Measurements from ENCODE around the gene ASIC5.
"Not testable (repeated sequence)": the region's sequence is repeated elsewhere in the genome, so short reads cannot be mapped to it uniquely, and the experiment has no call there.

Gene ASIC5

DNA sequence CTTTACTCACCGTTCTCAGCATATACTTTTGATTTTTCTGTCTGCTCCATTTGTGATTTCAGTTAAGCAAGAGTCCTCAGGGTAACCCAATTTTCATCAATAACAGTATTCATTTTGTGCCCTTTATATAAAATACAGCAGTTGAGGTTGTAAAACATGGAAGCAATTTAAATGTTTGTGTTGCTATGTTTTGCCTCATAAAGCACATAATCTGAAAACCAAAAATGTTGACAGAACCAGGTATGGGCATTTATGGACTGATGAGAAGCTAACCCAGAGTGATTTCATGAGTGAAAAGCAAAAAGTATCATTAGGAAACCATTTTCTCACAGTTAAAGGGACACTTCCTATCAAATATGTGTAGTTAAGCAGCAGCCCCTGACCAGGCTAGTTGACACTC, at the start of gene ASIC5:
ASIC5 (minus strand) TSS at position 101 of the 400 bp plus-strand sequence; CDS start at position 50, 51 bp downstream.
- no peak for DNase-seq

- DNase-seq = no peak
Observed at GRCh38 chr4:155914782-155915181, 48.7 kb upstream of the ASIC5 start.

- no peak for DNase-seq
Observed at GRCh38 chr4:155911905-155912304, 45.8 kb upstream of the ASIC5 start.

DNA sequence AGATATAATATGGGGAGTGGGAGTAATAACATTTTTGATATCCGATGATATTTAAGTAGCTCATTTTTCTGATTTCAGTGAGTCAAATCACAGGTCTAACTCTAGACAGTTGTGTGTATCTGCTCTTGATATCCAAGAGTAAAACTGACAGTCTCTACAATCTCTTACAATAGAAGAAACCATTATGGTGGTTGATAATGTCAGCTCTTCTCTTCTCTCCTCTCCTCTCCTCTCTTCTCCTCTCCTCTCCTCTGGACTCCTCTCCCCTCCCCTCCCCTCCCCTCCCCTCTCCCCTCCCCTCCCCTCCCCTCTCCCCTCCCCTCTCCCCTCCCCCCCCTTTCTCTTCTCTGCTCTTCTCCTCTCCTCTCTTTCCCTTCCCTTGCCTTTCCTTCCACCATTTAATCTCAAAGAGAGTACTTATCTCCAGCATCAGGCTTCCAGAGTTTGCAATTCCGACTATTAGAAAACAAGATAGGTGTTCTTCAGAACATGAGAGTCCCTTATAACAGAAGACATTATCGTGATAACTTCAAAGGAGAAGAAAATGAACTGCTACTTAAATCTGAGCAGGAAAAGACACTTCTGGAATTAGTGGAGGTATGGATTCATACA, 43.6 kb upstream of the ASIC5 start:
- DNase-seq = no peak

DNA sequence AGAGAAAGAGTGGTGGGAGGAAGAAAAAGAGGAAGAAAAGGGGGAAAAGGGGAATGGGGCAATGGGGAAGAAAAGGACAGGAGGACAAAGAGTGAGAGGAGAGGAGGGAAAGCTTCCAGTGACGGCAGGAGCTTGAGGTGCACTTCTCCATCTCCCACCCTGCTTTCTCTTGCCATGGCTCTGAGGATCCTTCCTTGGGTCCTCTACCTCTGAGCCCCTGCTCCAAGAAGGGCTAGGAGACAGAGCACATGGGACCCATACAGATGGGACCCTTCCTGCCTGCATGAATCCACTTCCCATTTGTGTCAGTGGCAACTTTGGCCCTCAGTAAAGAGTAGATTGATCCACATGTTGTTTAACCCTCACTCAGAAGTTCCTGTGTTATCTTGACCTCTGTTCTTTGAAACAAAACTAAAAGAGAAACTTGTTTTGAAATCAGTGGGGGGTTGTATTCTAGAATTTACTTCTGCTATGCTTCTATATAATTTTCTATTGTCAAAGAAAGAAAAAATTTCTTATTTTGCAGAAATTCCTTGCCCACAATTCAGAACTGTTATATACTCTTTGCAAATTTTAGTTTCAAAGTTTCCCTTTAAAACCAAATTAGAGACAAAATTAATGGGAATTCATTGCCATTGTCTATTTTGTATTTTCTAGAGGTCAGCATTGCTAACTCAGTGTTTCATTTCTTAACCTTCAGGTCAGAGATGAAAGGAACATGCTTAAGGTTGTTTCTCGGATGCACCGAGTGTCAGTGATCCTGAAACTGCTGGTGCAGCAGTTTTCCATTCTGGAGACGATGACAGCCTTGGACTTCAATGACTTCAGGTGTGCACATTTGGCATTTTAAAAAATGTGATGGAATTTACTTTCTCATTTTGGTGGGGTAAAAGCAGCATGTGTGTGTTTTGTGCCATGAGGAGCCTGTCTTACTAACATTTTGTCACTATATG, 42.4 kb upstream of the ASIC5 start:
- no peak for DNase-seq

- no peak for DNase-seq
Observed at GRCh38 chr4:155907556-155907955, 41.5 kb upstream of the ASIC5 start.

DNA sequence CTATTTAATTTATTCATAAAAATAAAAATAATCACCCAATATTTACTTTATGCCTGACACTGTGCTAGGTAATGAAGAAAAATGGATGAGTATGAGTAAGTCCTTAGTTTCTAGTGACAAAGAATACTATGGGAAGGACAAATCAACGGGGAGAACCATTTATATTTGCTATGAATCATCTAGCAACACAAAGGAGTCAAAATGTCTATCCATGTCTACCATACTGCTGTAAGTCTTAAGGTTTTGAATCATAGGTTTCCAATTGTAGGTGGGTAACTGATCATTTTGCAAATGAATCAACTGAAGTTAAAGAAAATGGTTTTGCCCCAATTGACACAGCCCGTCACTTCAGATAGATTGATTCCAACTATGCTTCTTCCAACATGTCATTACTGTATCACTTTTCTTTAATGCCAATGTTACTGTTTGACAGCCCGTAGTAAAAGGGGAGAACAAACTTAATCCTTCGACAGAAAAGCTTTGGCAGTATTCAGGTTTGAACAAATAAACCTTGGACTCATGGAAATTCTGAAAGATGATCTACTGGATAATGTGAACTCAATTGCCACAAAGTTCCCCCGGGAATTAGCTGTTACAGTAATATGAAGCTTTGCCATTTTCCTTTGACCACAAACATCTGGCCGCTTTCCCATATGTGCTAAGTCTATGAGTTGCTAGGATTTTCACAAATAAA, 40.6 kb upstream of the ASIC5 start:
- no peak for DNase-seq

DNA sequence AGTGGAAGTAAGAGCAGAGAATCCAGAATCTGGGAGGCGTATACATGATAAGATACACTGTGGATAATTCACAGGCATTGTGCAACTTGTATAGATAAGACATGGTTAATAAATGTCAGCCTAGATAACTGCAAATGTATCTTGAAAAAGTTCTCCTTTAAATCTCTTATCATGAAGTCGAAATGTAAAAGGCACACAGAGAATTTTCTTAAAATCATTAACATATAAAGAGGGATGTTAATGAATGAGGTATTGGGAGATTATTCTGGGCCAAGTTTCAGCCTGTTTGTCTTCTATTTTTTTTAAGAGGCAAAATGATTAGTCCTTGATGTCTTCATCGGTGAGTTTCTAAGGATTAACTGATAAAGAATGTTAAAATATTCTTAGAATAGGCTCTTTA, 38.3 kb upstream of the ASIC5 start:
- DNase-seq = no peak

DNA sequence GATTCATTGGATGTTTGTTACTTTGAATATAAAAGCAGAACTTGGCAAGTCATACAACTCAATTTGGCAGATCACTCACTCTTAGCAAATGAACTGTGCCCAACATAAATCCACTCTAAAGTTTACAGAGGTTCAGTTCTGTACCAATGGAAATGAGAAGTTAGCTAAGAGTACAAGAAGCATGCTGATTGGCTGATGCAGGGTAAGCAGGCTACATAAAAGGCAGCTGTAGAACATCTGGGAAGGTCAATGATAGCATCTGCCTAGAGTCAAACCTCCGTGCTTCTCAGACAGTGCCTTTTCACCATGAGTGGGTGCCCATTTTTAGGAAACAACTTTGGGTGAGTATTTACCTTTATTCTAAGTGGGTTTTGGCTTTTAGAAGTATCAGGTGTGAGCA, 37.4 kb upstream of the ASIC5 start, which contains the start of gene TDO2:
TDO2 (plus strand) TSS at position 244 of the 400 bp plus-strand sequence; CDS start at position 307, 63 bp downstream.
- no peak for DNase-seq

DNA sequence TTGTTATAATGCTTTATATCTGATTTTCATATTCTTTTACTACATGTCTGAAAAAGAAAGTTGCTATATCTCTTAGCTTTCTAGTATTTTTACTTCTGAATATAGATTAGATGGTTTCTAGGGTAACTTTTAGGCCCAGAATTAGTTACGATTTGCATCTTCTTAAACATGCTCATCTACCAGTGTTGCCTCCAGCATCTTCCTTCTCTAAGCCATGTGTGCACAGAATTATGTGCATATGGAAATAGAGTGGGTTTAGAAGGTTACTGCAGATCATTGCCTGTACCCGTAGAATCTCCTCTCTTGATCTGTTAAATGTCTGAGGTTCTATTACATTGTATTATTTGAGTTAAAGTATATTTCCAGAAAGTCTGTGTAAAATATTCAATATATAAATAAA, 34.9 kb upstream of the ASIC5 start:
- DNase-seq = no peak

GRCh38 chr4:155900381-155900780, 34.3 kb upstream of the ASIC5 start:
- DNase-seq = no peak

DNA sequence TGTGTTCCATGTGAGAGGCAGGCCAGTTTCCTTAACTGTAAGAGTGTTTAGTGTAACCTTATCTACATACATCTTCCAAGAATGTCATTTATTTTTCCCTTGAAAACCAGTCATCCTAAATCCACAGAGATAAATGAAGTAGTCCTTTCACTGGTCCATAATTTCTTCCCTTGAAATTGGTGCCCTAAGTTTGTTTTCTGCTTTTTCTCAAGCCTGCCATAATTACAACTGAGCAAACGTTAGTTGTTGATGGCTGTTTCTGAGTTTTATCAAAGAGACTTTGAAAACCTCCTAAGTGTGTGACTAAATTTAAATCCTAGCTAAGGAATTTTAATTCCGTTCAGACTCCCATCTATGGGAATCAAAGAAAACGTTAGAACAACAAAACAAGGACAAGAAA, 33.8 kb upstream of the ASIC5 start:
- no peak for DNase-seq

DNA sequence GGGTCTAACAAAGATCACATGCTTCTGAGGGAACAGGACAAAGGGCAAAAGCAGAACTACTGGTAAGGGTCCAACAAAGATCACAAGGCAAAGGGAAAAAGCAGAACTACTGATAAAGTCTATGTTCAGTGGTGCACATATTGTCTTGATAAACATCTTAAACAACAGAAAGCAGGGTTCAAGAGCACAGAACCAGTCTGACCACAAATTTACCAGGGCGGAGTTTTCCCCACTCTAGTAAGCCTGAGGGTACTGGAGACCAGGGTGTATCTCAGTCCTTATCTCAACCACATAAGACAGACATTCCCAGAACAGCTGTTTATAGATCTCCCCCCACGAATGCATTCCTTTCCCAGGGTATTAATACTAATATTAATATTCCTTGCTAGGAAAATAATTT, 32.3 kb upstream of the ASIC5 start:
- not testable (repeated sequence) for DNase-seq

DNA sequence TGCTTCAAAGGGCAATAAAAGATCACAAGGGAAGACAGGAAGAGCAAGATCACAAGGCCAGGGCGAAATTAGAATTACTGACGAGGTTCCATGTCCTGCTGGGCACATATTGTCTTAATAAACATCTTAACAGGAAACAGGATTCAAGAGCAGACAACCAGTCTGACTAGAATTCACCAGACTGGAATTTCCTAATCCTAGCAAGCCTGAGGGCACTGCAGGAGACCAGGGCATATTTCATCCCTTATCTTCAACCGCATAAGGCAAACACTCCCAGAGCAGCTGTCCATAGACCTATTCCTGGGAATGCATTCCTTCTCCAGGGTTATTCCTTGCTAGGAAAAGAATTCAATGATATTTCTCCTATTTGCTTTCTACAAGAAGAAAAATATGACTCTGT, 25.0 kb upstream of the ASIC5 start:
- no peak for DNase-seq

GRCh38 chr4:155889946-155890345, 23.9 kb upstream of the ASIC5 start:
- DNase-seq = no peak

DNA sequence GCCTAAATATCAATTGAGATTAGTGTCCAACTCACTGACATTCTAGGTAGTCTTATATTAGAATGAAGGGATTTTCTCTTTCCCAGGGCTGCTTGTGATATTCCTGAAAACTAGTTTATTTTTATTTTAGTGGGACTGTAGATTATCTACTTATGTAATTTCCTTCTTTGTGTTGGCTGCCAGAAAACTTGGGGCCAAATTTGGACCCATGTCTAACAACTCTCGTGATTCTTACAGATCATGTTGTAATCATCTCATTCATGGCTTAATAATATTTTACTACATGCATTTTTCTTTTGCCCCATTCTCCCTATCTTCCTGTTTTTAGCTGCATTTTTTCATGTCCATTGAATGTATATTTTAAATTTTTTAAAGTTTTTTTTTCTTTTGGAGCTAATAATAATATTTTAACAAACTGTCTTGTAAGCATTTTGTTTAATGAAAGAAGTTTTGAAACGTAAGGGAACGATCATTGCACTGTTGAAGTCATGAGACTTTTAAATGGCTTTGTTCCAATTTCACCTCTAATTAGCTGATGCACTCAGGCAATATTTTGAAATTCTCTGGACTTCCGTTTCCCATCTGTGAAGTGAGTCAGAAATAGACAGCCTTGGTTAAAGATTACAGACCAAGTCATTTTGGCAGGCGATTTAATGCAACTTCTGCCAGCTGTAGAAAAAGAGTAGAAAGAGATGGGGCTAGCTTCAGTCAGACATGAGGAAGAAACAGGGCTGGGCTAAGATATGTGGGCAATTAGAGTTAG, 23.1 kb upstream of the ASIC5 start:
- no peak for DNase-seq

DNA sequence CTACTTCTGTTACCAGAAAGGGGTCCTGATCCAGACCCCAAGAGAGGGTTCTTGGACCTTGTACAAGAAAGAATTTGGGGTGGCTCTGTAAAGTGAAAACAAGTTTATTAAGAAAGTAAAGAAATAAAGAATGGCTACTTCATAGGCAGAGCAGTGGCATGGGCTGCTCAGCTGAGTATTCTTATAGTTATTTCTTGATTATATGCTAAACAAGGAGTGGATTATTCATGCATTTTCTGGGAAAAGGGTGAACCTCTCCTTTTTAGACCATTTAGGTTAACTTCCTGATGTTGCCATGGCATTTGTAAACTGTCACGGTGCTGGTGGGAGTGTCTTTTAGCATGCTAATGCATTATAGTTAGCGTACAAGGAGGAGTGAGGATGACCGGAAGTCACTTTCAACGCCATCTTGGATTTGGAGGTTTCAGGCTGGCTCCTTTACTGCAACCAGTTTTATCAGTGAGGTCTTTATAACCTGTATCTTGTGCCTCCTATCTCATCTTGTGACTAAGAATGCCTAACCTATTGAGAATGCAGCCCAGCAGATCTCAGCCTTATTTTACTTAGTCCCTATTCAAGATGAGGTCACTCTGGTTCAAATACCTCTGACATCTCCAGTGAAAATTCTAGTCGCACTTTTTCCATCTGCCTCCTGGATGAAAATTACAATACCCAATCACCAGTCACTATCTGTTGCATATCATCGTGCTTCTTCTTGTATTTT, 21.9 kb upstream of the ASIC5 start:
- no peak for DNase-seq

DNA sequence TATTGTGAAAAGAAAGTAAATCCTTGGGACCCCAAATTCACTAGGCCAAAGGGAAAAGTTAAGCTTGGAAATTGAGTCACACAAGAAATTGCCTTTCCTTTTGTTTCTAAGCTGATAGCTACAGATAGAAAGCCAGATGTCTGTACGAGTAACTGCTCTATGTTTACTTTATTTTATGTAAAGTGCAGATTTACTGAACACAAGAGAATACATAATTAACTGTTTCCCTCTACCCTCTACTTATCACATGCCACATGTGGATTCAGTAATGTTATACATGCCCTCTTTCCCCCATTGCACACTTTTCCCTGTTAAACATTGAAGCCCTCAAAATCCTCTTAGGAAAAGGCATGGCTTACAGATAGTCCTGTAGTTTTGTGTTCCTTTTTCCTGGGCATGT, 21.0 kb upstream of the ASIC5 start:
- DNase-seq = no peak

DNA sequence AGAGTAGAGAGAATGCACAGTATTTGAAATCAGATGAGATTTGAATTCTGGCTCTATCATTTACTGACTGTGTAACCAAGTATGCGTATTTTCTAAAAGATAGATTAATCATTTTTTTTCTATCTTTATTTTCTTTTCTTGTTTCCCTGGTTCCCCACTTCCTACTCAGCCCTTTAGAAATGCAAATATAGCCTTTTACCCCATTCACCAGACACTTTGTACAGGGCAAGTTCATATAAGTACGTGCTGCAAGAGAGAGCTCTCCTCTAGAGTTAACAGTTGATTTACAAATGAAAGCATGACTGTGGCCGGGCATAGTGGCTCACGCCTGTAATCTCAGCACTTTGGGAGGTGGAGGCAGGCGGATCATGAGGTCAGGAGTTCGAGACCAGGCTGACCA, 19.6 kb upstream of the ASIC5 start:
- no peak for DNase-seq

DNA sequence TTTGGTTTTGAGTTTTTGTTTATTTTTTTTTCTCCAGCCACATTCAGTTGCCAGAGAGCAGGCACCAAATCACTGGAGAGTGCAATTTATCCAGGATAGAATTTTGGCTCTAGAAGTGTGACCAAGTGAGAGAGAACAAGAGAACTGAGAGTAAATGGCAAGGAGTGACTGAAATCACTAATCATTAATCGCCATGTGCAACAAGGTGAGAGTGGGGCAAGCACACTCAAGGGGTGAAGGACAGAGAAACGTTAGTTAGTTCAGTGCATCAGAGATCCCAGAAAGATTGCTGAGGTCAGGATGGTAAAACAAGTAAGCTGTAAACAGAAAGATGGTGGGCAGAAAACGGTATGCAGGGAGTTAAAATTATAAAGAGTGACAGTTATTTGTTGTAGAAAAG, 17.8 kb upstream of the ASIC5 start:
- DNase-seq = no peak

GRCh38 chr4:155881555-155881954, 15.5 kb upstream of the ASIC5 start:
- DNase-seq = no peak
